ENCODE results near the gene ZNF487. TPM values are rescaled to one million over a fixed set of nuclear protein-coding genes. Genes with fewer than 3 reads are reported as not detected.

ZNF487 gene
- total and polyA plus RNA-seq, 2 of the 4 experiments (the other 2 are of a cell fraction) = 1.7 to 2.7 TPM

DNA sequence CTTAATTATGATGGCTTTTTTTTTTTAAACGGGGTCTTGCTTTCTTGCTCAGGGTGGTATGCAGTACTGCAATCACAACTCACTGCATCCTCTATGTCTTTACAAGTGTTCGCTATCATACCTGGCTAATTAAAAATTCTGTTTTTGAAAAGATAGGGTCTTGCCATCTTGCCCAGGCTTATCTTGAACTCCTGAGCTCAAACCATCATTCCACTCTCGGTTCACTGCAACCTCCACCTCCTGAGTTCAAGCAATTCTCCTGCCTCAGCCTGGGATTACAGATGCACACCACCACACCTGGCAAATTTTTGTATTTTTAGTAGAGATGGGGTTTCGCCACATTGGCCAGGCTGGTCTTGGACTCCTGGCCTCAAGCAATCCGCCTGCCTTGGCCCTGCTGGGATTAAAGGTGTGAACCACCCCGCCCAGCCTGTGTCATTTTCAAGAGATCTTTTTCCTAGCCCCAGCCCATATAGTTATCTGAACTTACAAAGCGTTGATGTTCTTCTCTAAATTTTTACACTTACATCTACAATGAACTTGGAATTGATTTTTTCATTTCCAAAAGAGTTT lies 33.9 kb upstream of the ZNF487 start:
- no peaks in the 10 kb centered on the region for H3K9me3 ChIP-seq (ENCODE audit: control insufficient read depth, insufficient read depth, low read length)
- H3K14ac ChIP-seq (replicated peaks; ENCODE audit: low read depth, low read length) = no peak overlapping the region
- peaks cover 94% of the 10 kb centered on the region for H4K20me1 ChIP-seq (ENCODE audit: insufficient read depth, low read length)
- H2AK5ac ChIP-seq (ENCODE audit: low read depth, low read length) = no peak overlapping the region
- dilution Hi-C loops (cut with HindIII; ENCODE audit: low sequenced_read_pairs, unreplicated experiment) (no loop called here), intact Hi-C loops (cut with micrococcal nuclease) (no loop called here), in situ Hi-C loops (cut with MboI; ENCODE audit: low sequenced_read_pairs) (loop anchor here (5.0 to 25.0 kb wide), 2 partner anchors 49 to 1584 kb away; partner anchors contain the start of gene DEPP1)
- H3K23ac ChIP-seq (ENCODE audit: low read depth, low read length) = no peak overlapping the region
- H3K4ac ChIP-seq (ENCODE audit: low read depth, low read length) = no peak overlapping the region
- H2BK20ac ChIP-seq (ENCODE audit: low read depth, low read length) = no peak overlapping the region
- peaks cover 14% of the 10 kb centered on the region for H3K4me1 ChIP-seq (ENCODE audit: control insufficient read depth, insufficient read depth, low read length)
- no peak overlapping the region for H3K4me2 ChIP-seq (ENCODE audit: low read depth, low read length)
- H3K9ac ChIP-seq (ENCODE audit: low read depth, low read length) = no peak overlapping the region
- H2AK9ac ChIP-seq (replicated peaks; ENCODE audit: low read depth, low read length, poor library complexity) = no peak overlapping the region
- BruUV-seq (replicated peaks) = no TSS peak
- DNase-seq (no peak), ATAC-seq (ENCODE audit: low read depth) (no peak)
- POLR2A ChIA-PET (ENCODE audit: unreplicated experiment) = no interaction called here
- H4K5ac ChIP-seq (ENCODE audit: low read depth, low read length) = no peak overlapping the region
- H3K56ac ChIP-seq (ENCODE audit: extremely low read depth, insufficient read depth, low read length) = no peak overlapping the region
- H3K79me1 ChIP-seq (ENCODE audit: low read depth in 1 of 2, low read length in 2 of 2) = peaks cover 4 to 18% of the 10 kb centered on the region in 2 experiments; a peak in 2 of 4 replicates
- TF ChIP-seq, protein P1, sequence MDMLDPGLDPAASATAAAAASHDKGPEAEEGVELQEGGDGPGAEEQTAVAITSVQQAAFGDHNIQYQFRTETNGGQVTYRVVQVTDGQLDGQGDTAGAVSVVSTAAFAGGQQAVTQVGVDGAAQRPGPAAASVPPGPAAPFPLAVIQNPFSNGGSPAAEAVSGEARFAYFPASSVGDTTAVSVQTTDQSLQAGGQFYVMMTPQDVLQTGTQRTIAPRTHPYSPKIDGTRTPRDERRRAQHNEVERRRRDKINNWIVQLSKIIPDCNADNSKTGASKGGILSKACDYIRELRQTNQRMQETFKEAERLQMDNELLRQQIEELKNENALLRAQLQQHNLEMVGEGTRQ (IDR thresholded peaks at IDR 0.05; ENCODE audit: low read depth, low read length) = no peak
- TF ChIP-seq MAFK (IDR thresholded peaks at IDR 0.05; ENCODE audit: low read depth, low read length) (no peak), CEBPB (IDR thresholded peaks at IDR 0.05; ENCODE audit: low read depth, low read length) (no peak), NFE2L2 (IDR thresholded peaks at IDR 0.05; ENCODE audit: low read depth, low read length) (no peak), CHD1 (IDR thresholded peaks at IDR 0.05; ENCODE audit: low read depth, low read length) (no peak), POLR2A (IDR thresholded peaks at IDR 0.05; ENCODE audit: low read depth, low read length) (no peak), RCOR1 (IDR thresholded peaks at IDR 0.05; ENCODE audit: insufficient replicate concordance, low read length) (no peak), SMC3 (IDR thresholded peaks at IDR 0.05; ENCODE audit: low read depth, low read length) (no peak), BHLHE40 (IDR thresholded peaks at IDR 0.05; ENCODE audit: low read depth, low read length) (no peak), RFX5 (IDR thresholded peaks at IDR 0.05; ENCODE audit: low read depth, low read length) (no peak), FOS (IDR thresholded peaks at IDR 0.05; ENCODE audit: low read depth, low read length) (no peak), MXI1 (IDR thresholded peaks at IDR 0.05; ENCODE audit: borderline replicate concordance, low read depth, low read length) (no peak), MAZ (IDR thresholded peaks at IDR 0.05; ENCODE audit: borderline replicate concordance, low read depth, low read length) (no peak), RAD21 (IDR thresholded peaks at IDR 0.05; ENCODE audit: low read length) (no peak)
- TF ChIP-seq, protein P2, sequence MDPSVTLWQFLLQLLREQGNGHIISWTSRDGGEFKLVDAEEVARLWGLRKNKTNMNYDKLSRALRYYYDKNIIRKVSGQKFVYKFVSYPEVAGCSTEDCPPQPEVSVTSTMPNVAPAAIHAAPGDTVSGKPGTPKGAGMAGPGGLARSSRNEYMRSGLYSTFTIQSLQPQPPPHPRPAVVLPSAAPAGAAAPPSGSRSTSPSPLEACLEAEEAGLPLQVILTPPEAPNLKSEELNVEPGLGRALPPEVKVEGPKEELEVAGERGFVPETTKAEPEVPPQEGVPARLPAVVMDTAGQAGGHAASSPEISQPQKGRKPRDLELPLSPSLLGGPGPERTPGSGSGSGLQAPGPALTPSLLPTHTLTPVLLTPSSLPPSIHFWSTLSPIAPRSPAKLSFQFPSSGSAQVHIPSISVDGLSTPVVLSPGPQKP (IDR thresholded peaks at IDR 0.05; ENCODE audit: borderline replicate concordance, low read depth, low read length) = no peak
- TF ChIP-seq, protein P3, sequence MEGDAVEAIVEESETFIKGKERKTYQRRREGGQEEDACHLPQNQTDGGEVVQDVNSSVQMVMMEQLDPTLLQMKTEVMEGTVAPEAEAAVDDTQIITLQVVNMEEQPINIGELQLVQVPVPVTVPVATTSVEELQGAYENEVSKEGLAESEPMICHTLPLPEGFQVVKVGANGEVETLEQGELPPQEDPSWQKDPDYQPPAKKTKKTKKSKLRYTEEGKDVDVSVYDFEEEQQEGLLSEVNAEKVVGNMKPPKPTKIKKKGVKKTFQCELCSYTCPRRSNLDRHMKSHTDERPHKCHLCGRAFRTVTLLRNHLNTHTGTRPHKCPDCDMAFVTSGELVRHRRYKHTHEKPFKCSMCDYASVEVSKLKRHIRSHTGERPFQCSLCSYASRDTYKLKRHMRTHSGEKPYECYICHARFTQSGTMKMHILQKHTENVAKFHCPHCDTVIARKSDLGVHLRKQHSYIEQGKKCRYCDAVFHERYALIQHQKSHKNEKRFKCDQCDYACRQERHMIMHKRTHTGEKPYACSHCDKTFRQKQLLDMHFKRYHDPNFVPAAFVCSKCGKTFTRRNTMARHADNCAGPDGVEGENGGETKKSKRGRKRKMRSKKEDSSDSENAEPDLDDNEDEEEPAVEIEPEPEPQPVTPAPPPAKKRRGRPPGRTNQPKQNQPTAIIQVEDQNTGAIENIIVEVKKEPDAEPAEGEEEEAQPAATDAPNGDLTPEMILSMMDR (conservative IDR thresholded peaks at IDR 0.05; ENCODE audit: low read depth, low read length) = no peak
- H3K36me3 ChIP-seq (ENCODE audit: control insufficient read depth, insufficient read depth, low read length) = peaks cover 2% of the 10 kb centered on the region; the same call in 1 of the 2 replicates
- no peak overlapping the region for H4K91ac ChIP-seq (ENCODE audit: insufficient read depth, low read depth, low read length)
- no peak overlapping the region for H2BK5ac ChIP-seq (ENCODE audit: low read depth, low read length, poor library complexity, severe bottlenecking)
- CTCF ChIA-PET = interaction anchor here (0.5 kb wide), 1 partner anchor 257 kb away, joined by 3 read pairs; no protein-coding TSS in a partner anchor
- no peak overlapping the region for H2AFZ ChIP-seq (replicated peaks; ENCODE audit: low read length, poor library complexity)
- no peak overlapping the region for H3K27ac ChIP-seq (ENCODE audit: insufficient read depth, low read length)
- no peak overlapping the region for H2BK120ac ChIP-seq (ENCODE audit: low read depth, low read length)
- H4K8ac ChIP-seq (ENCODE audit: low read depth in 2 of 2, low read length in 2 of 2) = no peak overlapping the region
- peaks cover 10% of the 10 kb centered on the region for H3K9me1 ChIP-seq (ENCODE audit: insufficient read depth, low read length)
- H3K27me3 ChIP-seq (ENCODE audit: control insufficient read depth, insufficient read depth, low read length) = no peaks in the 10 kb centered on the region
- H3K4me3 ChIP-seq (ENCODE audit: insufficient read depth, low read depth, low read length) = no peak overlapping the region
- WGBS, 2 experiments (ENCODE audit: extremely low coverage in 2 of 2, insufficient read length in 1 of 2) = no CpG with 5 or more reads among the region's 7 CpGs
- no peak overlapping the region for H3K18ac ChIP-seq (ENCODE audit: low read depth, low read length)
- no peak overlapping the region for H2BK15ac ChIP-seq (ENCODE audit: low read depth, low read length)

Data from IMR-90 (cell line).